Hepatic stellate cell (primary cell): ENCODE results near the gene PCNP.
A peak's percentile ranks its signal among the peaks of the same experiment; 100 is the strongest.
"Not testable (repeated sequence)": the region's sequence is repeated elsewhere in the genome, so short reads cannot be mapped to it uniquely, and the experiment has no call there.

Source experiments
- DNase-seq: peaks from one replicate; pipeline ENCODE4 v3.0.0; 2011; ENCODE audit warnings: low spot score

PCNP gene

GRCh38 chr3:101567528-101568317, 6.3 kb upstream of the PCNP start:
- DNase-seq, result peak; percentile 57

- no peak for DNase-seq
Measured at GRCh38 chr3:101571028-101571895, 2.7 kb upstream of the PCNP start.

GRCh38 chr3:101574388-101575112, 570 bp downstream of the PCNP start:
- peak; percentile 33 for DNase-seq

- DNase-seq, result no peak
Measured at GRCh38 chr3:101577286-101577685, 3.3 kb downstream of the PCNP start.

GRCh38 chr3:101588616-101589015, 14.6 kb downstream of the PCNP start:
- no peak for DNase-seq

- DNase-seq, result no peak
Measured at GRCh38 chr3:101591071-101591470, 17.1 kb downstream of the PCNP start.

- no peak for DNase-seq
Measured at GRCh38 chr3:101602731-101603130, 28.8 kb downstream of the PCNP start.

GRCh38 chr3:101603184-101603583, 29.2 kb downstream of the PCNP start:
- DNase-seq, result no peak

- not testable (repeated sequence) for DNase-seq
Measured at GRCh38 chr3:101605398-101605797, 31.4 kb downstream of the PCNP start.

- no peak for DNase-seq
Measured at GRCh38 chr3:101611023-101611422, 37.0 kb downstream of the PCNP start.

- not testable (repeated sequence) for DNase-seq
Measured at GRCh38 chr3:101613014-101613413, 39.0 kb downstream of the PCNP start.

- DNase-seq, result no peak
Measured at GRCh38 chr3:101615525-101615924, 41.5 kb downstream of the PCNP start.

- no peak for DNase-seq
Measured at GRCh38 chr3:101617478-101617877, 43.5 kb downstream of the PCNP start.

- DNase-seq, result no peak
Measured at GRCh38 chr3:101618726-101619125, 44.7 kb downstream of the PCNP start.

- DNase-seq, result no peak
Measured at GRCh38 chr3:101619734-101620133, 45.8 kb downstream of the PCNP start.

- no peak for DNase-seq
Measured at GRCh38 chr3:101623656-101624055, 49.7 kb downstream of the PCNP start.

GRCh38 chr3:101624857-101625256, 50.9 kb downstream of the PCNP start:
- no peak for DNase-seq

- DNase-seq, result no peak
Measured at GRCh38 chr3:101625879-101626278, 51.9 kb downstream of the PCNP start.

- no peak for DNase-seq
Measured at GRCh38 chr3:101629219-101629618, 55.2 kb downstream of the PCNP start.

- no peak for DNase-seq
Measured at GRCh38 chr3:101631098-101631796, 57.3 kb downstream of the PCNP start.

- DNase-seq, result not testable (repeated sequence)
Measured at GRCh38 chr3:101631959-101632358, 58.0 kb downstream of the PCNP start.

- no peak for DNase-seq
Measured at GRCh38 chr3:101632586-101632985, 58.6 kb downstream of the PCNP start.
